HG02763 (cell line): ENCODE measurements around the gene ALG12.
A peak's percentile ranks its signal among the peaks of the same experiment; 100 is the strongest.

Source experiments
- ATAC-seq: cut with Tn5 transposase; IDR thresholded peaks from one replicate; pipeline ENCODE4 v1.9.1; 2021; ENCODE audit warnings: mild to moderate bottlenecking, moderate library complexity; ENCODE audit not compliant: unreplicated experiment

ALG12 gene

DNA sequence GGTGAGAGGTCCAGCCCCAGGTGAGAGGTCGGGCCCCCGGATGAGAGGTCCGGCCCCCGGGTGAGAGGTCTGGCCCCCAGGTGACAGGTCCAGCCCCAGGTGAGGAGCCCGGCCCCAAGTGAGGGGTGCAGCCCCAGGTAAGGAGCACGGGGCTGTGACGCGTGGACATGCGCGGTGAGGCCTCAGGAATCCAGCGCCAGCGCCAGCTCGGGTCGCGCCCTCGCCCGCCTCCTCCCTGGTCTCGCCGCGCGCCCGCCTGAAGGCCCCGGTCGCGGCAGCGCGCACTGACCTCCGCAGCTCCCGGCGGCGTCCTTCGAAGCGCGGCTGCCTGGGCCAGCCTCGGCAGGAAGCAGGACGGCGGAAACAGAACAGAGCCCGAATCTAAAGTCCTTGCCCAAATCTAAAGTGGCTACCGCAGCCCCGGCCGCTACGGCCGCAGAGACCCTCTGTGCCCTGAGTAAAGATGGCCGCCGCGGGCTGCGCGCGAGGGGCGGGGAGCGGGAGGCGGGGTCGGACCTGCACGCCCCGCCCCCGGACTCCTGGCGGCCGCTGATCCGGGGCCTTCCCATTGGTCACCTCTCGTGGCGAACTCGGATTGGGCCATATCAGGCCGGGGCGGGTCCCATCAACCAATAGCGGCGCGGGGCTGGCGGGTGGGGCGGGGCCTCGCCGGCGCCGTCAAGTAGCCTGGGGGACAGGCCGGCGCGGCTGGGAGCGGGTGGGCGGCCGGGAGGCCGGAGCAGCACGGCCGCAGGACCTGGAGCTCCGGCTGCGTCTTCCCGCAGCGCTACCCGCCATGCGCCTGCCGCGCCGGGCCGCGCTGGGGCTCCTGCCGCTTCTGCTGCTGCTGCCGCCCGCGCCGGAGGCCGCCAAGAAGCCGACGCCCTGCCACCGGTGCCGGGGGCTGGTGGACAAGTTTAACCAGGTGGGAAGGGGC is at the start of gene ALG12, which contains the start of gene CRELD2:
ALG12 (minus strand) TSS at position 465 of the 937 bp plus-strand sequence. CDS start 4,673 bp downstream, outside the sequence.
CRELD2 (plus strand) TSS at position 661 of the 937 bp plus-strand sequence; CDS start at position 797, 136 bp downstream.
- ATAC-seq = peak; percentile 97

DNA sequence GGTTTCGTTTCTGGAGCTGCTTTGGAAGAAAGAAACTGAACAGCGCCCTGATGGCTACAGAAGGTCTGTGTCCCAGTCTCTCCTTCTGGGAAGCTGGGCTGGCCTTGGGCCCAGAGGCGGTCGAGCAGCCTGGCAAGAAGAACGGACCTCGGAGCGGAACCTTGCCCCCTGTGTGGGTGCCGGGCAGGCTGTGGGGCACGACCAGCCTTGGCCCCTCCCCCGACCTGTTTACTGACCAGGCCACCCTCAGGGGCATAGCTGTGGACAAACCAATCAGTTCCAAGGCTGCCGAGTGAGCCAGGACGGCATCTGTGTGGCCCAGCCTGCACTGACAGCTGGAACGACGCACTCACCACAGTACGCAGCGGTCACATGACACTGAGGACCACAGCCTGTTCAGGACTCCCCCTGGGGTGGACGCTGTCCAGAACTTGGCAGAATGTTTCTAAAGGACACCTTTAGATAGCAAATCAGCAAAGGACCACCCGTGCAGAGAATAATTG is 49.5 kb upstream of the ALG12 start:
- ATAC-seq = no peak

DNA sequence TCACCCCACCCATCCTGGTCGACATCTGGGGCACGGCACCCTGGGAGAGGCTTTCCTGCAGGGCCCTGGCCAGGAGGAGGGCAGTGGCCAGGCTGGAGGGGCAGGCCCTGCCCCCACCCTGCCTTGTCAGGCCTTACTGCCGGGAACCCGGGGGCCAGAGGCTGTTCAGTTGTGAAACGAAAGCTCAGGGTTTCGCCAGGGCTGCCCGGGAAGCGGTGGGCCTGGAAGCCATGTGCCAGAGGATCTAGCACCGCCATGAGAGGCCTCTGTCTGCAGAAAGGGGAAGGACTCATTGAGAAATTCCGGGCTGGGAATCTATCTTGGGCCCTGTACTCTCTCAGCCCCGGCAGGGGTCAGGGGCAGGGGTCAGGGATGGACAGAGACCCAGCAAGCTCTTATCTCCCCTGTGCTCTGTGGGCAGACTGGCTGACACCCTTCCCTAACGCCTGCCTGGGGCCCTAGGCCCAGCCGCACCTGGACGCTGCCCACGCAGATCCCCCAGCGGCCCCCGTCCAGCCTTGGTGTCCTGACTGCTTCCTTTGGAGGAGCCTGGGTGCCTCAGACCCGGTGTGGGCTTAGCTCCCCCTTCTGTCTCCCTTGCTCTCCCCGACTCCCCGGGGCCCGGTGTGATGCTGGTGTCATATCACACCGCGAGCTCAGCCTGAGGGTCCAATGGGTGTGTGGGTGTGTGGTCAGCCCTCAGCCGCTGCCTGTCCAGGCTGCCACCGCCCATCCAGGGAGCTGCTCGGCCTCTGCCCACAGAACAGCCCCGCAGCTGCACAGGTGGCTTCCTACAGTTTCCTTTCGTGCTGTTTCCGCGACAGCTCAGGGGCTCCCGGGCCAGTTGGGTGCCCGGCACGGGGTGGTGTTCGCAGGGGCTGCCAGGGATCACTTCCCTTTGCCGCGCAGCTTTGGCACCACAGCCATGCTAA is 48.8 kb upstream of the ALG12 start:
- no peak for ATAC-seq

DNA sequence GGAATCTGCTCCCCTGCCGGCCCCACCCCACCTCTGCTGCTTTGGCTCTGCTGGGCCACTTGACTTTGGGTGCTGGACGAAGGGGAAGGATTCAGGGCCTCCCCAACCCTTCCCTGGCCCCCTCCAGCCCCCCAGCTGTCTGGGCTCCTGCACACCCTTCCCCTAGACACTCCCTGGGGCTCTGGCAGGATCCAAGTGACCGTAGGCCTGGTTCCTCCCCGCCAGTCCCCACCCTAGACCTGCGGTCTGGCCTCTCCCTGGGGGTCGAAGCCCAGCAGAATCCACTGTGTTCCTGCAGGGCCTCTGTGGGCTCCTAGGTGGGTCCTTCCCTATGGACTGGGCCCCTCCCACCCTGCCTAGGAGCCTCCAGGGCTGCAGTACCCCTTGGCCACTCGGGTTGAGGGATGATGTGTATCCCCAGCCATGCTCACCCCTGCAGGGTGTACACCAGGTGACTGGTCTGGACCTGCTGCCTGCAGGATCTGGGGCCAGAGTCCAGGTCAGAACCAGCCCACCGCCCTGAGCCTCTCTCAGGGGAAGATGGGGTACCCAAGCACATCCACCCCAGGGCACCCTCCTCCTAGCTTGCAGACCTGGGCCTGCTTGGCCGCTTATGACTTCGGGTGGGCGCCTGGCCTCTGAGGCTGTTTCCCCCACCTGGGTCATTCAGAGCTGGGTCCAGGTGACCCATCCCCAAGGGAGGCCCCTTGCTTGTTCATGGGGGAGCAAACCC is 48.0 kb upstream of the ALG12 start:
- no peak for ATAC-seq

DNA sequence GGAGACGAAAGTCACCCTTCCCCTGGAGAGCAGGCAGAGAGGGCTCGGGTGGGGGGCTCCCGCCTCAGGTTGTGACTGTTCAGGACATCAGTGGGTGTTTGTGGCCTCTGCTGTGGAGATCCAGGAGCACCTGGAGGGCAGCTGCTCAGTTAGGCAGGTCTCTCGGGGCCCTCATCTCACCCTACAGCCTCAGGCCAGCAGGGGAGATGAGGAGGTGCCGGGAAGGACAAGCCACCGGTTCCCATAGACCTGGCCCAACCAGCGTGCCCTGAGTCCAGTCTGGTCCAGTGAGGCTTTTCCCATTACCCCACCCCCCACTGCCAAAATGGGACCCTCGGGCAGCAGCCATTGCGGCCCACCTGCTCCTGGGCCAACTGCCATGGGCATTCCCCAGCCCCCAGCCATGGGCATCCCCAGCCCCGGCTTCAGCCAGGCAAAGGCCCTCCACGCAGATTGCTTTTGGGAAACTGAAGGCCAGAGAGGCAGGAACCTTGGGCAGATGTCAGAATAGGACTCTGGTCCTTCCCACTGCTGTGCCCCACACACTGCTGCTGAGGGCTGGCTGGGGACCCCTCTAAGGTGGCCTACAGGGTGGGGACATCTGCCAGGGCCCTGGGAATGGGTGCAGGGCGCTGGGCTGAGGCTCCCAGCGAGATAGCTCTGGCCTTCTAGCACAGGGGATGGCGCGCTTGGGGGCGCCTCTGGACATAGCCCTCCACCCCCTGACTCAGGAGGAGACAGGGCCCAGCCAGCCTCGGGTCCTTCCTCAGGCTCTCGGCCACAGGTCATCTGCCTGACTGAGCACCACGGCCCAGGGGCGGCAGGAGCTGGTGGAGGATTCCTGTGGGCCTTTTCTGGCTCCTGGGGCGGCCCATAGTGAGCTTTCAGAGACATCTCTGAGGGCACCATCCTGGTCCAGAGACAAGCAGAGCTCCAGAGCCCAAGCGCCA is 47.1 kb upstream of the ALG12 start:
- ATAC-seq = no peak

DNA sequence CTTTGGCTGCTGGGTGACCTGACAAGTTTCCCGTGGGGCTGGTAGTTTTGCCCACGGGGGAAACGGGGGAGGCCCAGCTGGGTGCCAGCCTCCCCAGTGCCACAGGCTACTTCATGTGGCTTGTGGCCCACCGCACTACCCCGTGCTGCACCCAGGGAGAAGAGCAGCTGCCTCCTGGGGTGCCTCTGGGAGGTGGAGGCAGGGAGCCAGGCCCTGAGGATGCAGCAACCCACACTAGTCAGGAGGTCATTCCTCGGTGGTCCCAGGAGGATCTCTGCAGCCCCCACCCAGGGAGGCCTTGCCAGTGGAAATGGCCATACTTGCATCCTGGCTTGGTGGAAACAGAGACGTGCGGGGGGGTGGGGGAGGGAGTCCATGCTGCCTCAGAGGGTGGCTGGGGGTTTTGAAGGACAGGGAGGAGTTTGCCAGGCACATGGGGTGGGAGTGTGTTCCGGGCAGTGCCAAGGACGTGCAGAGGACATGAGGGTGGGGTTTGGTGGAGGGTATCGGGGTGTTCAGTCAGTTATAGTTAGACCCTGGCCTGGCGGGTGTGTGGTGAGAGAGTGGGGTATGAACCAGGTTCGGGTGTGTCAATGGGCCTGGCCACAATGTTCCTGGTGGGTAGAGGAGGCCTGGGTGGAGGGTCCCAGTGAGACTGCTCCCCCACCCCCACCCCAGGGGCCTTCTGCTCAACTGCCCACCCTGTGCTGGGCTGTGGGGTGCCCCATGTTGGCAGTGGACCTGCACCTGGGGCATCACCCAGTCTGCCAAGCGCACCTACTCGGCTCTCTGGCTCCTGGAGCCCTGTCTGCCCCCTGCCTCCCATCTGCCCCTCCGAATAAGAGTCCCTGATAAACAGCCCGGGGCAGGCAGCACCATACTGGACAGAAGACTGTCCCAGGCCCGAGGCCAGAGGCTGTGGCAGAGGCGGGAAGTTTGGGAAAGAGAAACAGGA is 46.2 kb upstream of the ALG12 start:
- no peak for ATAC-seq

DNA sequence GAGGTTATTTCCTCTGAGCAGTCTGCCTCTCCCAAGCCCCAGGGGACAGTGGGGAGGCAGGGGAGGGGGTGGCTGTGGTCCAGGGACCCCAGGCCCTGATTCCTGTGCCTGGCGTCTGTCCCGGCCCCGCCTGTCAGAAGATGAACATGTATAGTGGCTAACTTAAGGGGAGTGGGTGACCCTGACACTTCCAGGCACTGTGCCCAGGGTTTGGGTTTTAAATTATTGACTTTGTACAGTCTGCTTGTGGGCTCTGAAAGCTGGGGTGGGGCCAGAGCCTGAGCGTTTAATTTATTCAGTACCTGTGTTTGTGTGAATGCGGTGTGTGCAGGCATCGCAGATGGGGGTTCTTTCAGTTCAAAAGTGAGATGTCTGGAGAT is 45.4 kb upstream of the ALG12 start:
- no peak for ATAC-seq

DNA sequence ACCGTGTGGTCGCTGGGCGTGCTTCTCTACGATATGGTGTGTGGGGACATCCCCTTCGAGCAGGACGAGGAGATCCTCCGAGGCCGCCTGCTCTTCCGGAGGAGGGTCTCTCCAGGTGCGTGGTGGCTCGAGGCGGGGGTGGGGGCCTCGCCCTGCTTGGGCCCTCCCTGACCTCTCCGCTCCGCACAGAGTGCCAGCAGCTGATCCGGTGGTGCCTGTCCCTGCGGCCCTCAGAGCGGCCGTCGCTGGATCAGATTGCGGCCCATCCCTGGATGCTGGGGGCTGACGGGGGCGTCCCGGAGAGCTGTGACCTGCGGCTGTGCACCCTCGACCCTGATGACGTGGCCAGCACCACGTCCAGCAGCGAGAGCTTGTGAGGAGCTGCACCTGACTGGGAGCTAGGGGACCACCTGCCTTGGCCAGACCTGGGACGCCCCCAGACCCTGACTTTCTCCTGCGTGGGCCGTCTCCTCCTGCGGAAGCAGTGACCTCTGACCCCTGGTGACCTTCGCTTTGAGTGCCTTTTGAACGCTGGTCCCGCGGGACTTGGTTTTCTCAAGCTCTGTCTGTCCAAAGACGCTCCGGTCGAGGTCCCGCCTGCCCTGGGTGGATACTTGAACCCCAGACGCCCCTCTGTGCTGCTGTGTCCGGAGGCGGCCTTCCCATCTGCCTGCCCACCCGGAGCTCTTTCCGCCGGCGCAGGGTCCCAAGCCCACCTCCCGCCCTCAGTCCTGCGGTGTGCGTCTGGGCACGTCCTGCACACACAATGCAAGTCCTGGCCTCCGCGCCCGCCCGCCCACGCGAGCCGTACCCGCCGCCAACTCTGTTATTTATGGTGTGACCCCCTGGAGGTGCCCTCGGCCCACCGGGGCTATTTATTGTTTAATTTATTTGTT is 44.8 kb upstream of the ALG12 start:
- no peak for ATAC-seq

DNA sequence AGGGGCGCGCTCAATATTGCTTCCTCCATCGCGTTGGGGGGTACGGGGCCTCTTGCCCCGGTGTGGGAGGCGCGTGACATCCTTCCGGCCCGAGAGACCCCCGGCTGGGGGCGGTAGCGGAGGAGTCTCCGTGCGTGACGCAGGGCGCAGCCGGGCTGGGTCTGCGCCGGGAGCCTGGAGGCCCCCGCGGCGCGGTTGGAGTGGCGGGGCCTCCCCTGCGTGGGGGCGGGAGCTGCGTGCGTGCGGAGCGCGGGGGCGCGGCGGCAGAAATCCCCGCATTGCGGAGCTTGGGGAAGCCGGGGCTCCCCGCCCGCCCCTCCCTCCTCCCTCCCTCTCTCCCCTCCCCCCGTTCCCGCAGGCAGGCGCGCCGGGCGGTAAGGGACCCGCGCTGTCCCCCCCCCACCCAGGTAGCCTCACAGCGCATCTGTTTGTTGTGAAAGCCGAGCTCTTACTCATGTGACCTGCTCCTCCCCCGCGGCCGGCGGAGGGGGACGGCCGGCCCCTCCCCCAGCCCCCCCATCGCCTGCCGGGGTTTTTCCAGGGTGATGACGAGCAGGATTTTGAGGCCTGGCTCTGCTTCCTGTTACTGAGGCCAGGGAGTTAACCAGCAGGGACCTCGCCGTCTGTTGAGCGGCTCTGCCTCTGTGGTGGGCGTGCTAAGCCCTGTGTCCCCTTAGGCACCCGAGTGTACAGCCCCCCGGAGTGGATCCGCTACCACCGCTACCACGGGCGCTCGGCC is 43.9 kb upstream of the ALG12 start:
- ATAC-seq = no peak

DNA sequence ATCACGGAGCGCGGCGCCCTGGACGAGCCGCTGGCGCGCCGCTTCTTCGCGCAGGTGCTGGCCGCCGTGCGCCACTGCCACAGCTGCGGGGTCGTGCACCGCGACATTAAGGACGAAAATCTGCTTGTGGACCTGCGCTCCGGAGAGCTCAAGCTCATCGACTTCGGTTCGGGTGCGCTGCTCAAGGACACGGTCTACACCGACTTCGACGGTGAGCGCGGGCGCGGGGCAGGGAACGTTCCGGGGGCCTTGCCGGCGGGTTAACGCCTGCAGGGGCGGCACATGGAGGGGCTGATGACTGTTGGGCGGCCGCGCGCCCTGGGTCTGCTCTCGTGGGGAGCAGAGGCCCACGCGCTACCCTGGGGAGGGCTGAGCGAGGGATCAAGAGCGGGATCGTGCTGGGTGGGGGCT is 43.4 kb upstream of the ALG12 start:
- no peak for ATAC-seq

DNA sequence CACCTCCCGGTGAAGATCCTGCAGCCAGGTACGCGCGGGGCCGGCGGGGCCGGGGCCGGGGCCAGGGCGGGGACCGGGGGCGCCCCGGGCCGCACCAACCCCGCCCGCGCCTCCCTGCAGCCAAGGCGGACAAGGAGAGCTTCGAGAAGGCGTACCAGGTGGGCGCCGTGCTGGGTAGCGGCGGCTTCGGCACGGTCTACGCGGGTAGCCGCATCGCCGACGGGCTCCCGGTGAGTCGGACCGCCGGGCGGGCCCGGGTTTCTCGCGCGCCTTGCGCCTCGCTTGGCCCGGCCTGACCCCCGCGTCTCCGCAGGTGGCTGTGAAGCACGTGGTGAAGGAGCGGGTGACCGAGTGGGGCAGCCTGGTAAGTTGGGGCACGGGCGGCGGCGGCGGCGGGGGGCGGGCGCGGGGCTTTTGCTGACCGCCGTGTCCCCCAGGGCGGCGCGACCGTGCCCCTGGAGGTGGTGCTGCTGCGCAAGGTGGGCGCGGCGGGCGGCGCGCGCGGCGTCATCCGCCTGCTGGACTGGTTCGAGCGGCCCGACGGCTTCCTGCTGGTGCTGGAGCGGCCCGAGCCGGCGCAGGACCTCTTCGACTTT is 42.9 kb upstream of the ALG12 start:
- peak; percentile 1 for ATAC-seq

DNA sequence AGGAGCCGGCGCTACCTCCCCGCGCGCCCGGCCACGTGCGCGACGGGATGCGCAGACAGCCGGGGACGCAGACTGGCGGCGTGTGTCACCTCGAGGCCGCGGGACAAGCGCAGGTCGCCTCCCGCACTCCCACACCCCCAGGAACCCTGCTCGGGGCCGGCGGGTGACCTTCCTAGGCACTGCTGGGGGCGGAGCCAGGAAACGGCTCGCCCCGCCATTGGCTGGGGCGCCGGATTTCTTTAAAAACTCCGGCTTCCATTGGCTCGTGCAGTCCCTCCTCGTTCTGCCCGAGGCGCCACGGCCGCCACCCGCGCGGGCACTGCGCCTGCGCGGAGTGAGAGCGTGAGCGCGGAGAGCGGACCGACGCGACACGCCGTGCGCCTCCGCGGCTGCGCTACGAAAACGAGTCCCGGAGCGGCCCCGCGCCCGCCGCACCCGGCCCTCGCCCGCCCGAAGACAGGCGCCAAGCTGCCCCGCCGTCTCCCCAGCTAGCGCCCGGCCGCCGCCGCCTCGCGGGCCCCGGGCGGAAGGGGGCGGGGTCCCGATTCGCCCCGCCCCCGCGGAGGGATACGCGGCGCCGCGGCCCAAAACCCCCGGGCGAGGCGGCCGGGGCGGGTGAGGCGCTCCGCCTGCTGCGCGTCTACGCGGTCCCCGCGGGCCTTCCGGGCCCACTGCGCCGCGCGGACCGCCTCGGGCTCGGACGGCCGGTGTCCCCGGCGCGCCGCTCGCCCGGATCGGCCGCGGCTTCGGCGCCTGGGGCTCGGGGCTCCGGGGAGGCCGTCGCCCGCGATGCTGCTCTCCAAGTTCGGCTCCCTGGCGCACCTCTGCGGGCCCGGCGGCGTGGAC is 42.1 kb upstream of the ALG12 start, which contains the start of gene PIM3:
PIM3 (plus strand) TSS at position 614 of the 846 bp plus-strand sequence; CDS start at position 790, 176 bp downstream.
- ATAC-seq = peak; percentile 56

DNA sequence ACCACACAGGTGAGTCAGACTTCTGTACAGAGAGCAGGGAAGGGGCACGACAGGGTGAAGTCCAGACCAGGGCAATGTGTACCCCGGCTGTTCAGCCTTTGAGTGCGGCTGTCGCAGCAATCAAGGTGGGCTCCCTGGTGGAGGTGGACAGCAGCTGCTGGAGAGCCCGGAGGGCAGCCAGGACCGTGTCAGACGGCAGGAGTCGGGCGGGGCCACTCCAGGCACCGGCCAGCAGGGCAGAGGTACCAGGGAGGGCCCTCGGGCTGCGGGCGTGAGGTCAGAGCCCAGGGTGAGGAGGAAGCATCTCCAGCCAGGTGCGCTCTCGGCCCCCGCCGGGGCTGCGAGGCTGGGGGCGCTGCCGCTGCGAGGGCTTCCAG is 41.5 kb upstream of the ALG12 start:
- no peak for ATAC-seq

DNA sequence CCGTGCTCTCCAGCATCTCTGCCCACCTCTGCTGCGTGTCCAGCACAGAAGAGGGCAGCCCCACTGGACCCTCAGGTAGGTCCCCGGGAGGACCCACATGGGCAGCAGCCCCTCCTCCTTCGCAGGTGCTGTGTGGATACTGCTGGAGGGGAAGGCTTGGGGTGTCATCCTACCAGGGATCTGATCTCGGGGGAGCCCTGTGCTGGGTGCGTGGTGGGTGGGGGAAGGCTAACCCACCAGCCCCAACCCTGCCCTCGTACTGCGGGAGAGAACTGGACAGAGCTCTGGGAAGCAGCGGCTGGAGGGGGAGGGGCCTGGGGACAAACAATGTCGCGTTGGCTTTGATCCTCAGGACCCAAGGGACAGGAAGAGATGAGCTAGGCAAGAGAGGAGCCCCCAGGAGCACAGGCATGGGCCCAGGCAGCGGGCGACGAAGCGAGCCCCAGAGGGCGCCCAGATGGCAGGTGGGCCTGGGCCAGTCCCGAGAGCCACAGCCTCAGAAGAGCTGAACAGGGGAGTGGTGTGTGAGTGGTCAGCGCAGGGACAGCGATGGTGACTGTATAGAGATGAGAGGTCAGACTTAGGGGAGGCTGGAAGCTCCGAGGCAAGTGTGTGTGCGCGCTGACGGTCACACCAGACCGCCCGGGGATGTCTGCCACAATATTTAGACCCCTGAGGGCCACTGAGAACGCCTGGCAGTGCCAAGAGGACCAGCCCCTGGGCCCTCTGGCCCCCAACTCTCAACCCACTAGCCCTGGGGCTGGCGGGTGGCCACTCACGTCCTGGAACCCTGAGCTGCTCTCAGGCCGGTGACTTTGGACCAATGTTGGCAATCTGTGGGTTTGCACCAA is 40.9 kb upstream of the ALG12 start:
- ATAC-seq = no peak
